DND-41 (cell line): ENCODE data around the gene PDE7B.

Experiments
- CTCF ChIP-seq: IDR thresholded peaks from 2 replicates; pipeline ENCODE4 v1.5.1; 2012; ENCODE audit warnings: borderline replicate concordance, low read length, moderate library complexity, mild to moderate bottlenecking; ENCODE audit not compliant: poor library complexity, severe bottlenecking; ENCODE audit errors: extremely low read depth
- EZH2 ChIP-seq: IDR thresholded peaks from 3 replicates; pipeline ENCODE4 v1.6.1; 2012; ENCODE audit warnings: borderline replicate concordance, low read depth, mild to moderate bottlenecking, moderate library complexity, low read length, inconsistent platforms; ENCODE audit not compliant: severe bottlenecking

- TF ChIP-seq CTCF (no peak), EZH2 (no peak)
Observed at GRCh38 chr6:135996668-135997067, 145.2 kb downstream of the PDE7B start.
